Astrocyte of the spinal cord (primary cell): ENCODE measurements around the gene DHRS12.

Experiments used
- DNase-seq: peaks from one replicate; pipeline ENCODE4 v3.0.0; 2011; ENCODE audit warnings: low read depth, low spot score
- H3K4me3 ChIP-seq: 2 replicates; pipeline ENCODE4 v1.5.1; 2011; ENCODE audit warnings: low read depth, mild to moderate bottlenecking, low read length, moderate library complexity
- CTCF ChIP-seq: IDR thresholded peaks from 2 replicates; pipeline ENCODE4 v1.5.1; 2012; ENCODE audit warnings: low read depth, mild to moderate bottlenecking, low read length, inconsistent platforms
- in situ Hi-C: cut with HindIII; loops from 2 replicates; pipeline ENCODE4 v1.10.0; 2017; ENCODE audit warnings: low sequenced_read_pairs

Gene DHRS12

GRCh38 chr13:51733374-51734298 lies 70.3 kb downstream of the DHRS12 start:
- in situ Hi-C loops = no loop called here
- no peak for TF ChIP-seq CTCF
- no peak for DNase-seq
- H3K4me3 ChIP-seq = no peak overlapping the region

- no peak overlapping the region for H3K4me3 ChIP-seq
- TF ChIP-seq CTCF = peak; percentile 47
- in situ Hi-C loops = no loop called here
- peak; percentile 56 for DNase-seq
Measured at GRCh38 chr13:51731759-51732158, 72.2 kb downstream of the DHRS12 start.

- DNase-seq = no peak
- TF ChIP-seq CTCF = no peak
- no peak overlapping the region for H3K4me3 ChIP-seq
- in situ Hi-C loops = no loop called here
Measured at GRCh38 chr13:51730927-51731326, 73.0 kb downstream of the DHRS12 start.

- DNase-seq = peak; percentile 92
- in situ Hi-C loops = no loop called here
- H3K4me3 ChIP-seq = no peak overlapping the region
- no peak for TF ChIP-seq CTCF
Measured at GRCh38 chr13:51729866-51730553, 74.0 kb downstream of the DHRS12 start.

GRCh38 chr13:51728972-51729371 lies 75.0 kb downstream of the DHRS12 start:
- in situ Hi-C loops = no loop called here
- DNase-seq = peak; percentile 80
- H3K4me3 ChIP-seq = no peak overlapping the region
- no peak for TF ChIP-seq CTCF

- no peak overlapping the region for H3K4me3 ChIP-seq
- no peak for TF ChIP-seq CTCF
- in situ Hi-C loops = no loop called here
- no peak for DNase-seq
Measured at GRCh38 chr13:51728275-51728673, 75.7 kb downstream of the DHRS12 start.
